Activated T-helper 1 cell treated with Interleukin-2 at 50 U/mL for 16 hours (primary cell): ENCODE measurements around the gene SMCO4.

Source experiments
- DNase-seq: peaks from one replicate; pipeline ENCODE4 v3.0.0-alpha.2; 2020; ENCODE audit warnings: low read depth

SMCO4 gene

DNA sequence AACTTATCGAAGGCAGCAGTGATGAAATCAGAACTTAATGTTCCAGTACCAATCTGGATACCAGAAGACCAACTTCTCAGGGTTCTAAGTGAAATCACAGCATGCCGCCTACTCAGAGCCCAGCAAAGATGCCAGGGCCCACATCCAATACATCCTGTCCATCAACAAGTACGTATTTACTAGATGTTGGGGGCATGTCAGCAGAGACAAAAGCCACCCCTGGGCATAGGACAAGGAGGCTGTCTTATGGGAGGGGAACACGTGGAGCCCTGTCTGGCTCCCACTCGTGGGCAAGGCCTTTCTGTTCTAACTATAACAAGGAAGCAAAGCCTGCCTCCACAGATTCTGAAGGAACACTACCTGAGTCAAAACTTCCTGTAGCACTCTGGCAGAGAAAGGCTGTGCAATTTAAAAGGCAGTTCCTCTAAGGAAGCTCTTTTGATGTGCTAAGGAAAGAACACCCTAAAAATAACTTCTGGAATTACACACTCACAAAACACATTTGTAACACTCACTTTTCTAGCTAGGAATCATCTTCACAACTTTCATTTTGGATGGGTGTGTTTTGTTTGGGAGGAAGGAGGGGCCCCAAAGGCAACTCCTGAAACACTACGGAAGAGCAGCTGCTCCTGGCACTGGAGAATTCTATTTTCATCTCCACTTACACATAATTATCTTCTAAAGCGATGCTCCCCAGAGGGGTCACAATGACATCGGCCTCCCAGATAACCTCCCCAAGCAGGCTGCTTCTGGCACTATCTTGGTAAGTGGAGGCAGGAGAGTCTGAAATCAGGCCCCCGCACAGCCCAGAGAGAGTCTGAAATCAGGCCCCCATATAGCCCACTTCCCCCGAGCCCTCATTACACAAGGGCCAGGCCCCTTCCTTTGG is 14.2 kb downstream of the SMCO4 start:
- DNase-seq: no peak

GRCh38 chr11:93528252-93528651 is 14.9 kb downstream of the SMCO4 start:
- DNase-seq: no peak

DNA sequence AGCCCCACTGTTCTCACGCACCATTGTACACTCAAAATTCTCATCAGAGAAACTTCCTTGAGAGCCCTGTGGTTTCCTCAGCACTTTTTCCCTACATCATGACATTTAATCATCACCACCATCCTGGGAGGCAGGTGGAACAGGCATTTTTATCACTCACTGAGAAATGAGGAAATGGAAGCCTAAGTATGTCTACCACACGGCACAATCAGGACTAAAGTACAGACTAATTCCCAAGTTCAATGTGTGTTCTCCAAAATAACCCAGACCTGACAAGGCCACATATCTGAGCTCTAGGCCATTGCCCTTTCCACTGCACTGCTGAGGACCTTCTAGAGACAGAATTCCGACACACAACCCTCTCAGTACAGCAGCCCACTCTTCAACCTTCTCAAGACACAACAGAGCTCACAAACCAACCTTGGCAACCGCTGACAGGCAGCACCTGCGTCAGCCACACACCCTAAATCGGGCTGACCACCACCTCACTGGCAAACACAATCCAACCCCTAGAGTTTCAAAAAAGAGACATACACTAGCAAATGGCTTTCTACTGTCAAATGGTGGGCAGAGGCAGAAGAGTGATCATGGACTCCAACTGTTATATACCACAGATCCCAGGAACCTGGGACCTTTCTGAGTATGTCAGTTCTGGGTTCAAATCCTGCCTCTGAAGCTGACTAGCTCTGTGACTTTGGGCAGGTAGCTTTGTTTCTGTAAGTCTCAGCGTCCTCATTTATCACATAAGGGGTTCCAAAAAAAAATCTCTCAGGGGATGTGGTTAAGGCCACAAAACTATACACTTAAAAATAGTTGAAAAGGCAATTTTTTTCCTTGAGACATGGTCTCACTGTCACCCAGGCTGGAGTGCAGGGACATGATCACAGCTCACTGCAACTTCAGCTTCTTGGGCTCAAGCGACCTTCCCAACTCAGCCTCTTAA is 16.3 kb downstream of the SMCO4 start:
- DNase-seq: no peak

DNA sequence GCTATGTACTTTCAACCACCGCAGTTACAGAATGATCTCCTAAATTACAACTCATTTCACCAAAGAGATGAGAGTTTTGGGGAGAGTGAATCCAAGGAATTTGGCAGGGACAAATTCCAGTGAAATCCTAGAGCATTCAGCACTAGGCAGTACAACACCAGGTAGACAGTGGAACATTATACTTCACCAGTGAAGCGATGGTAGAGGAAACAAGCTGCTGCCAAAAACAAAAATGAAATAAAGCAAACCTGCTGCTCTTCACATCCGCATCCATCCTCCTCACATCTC is 16.9 kb downstream of the SMCO4 start:
- DNase-seq: no peak

DNA sequence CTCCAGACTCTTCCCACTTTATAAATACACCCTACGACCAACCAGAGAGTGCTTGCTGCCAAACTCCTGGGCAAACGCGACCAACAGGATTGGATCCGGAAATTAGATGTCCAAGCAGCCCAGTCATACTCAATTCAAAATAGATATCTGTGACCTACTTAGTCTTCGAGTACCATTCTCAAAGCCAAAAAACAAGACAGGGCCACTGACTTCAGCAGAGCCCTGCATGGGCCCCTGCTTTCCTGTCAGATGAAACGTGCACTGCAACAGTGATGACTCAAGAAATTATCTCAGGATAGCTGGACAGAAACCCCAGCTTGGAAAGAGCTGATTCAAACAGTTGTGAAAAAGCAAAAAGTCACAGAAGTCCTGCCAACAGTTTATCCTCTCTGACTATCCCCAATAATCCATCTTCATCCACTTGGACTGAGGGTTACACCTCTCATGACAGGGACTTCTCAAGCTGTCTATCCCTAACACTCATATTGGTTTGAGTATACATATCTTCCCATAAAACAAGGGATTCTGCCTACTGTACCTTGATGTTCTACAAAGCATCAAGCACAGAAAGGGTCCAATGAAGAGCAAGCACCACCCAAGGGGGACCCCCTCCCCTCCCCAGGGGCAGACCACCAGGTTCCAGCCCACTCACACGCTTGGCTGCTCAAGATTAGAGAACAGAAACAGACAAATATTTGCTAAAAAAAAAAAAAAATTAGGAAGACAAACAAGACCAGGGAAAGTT is 17.4 kb downstream of the SMCO4 start:
- DNase-seq: no peak

- DNase-seq: no peak
These were observed 18.3 kb downstream of the SMCO4 start for GRCh38 chr11:93524858-93525257.

- DNase-seq: no peak
These were observed 19.0 kb downstream of the SMCO4 start for GRCh38 chr11:93524173-93524536.

- DNase-seq: no peak
These were observed 22.3 kb downstream of the SMCO4 start for GRCh38 chr11:93520726-93521509.

DNA sequence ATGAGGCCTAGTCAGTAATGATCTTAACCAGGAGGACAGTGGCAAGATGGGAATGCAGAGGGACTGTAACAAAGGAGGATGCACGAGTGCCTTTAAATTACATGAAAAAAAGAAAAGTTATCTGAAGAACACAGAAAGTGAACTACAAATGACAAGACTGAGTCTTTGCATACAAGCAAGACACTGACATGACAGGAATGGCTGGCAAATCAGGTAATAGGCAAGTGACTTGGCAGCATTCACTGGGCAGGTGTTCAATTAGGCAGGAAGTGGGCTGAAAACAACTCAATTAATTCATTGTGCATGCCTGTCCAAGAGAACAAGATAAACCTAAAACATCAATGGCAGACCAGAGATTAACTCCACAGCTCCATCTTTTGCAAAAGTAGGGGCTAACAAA is 24.0 kb downstream of the SMCO4 start:
- no peak for DNase-seq

GRCh38 chr11:93518081-93518480 is 25.1 kb downstream of the SMCO4 start:
- DNase-seq: no peak

- no peak for DNase-seq
These were observed 25.6 kb downstream of the SMCO4 start for GRCh38 chr11:93517611-93518010.

GRCh38 chr11:93517041-93517440 is 26.1 kb downstream of the SMCO4 start:
- no peak for DNase-seq

DNA sequence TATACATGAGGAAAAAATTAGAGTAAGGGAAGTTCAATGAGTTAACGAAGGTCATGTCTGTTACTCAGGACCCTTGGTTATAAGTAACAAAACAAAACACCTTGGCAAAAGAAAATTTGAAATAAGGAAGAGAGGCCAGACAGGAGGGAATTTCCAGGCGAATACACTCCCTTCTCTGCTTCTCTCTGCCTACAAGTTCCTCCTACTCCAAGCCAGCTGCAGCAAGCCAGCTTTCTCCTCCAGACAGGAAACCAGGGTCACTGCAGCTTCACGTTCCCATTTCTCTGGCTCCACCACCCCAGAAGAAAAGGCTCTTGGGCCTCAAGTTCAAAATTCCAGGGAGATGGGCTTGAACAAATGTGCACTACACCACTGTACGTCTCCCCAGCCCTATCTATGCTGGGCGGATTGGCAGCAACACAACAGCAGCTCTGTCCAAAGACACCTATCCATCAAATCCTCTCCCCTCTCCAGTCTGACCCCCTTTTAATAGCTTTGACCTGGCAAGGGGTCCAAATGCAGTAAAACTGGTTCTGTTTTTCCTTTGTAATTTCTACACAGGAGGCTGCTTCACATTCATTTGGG is 27.7 kb downstream of the SMCO4 start:
- no peak for DNase-seq

GRCh38 chr11:93514712-93515111 is 28.5 kb downstream of the SMCO4 start:
- DNase-seq: no peak

- DNase-seq: no peak
These were observed 29.4 kb downstream of the SMCO4 start for GRCh38 chr11:93513772-93514171.

DNA sequence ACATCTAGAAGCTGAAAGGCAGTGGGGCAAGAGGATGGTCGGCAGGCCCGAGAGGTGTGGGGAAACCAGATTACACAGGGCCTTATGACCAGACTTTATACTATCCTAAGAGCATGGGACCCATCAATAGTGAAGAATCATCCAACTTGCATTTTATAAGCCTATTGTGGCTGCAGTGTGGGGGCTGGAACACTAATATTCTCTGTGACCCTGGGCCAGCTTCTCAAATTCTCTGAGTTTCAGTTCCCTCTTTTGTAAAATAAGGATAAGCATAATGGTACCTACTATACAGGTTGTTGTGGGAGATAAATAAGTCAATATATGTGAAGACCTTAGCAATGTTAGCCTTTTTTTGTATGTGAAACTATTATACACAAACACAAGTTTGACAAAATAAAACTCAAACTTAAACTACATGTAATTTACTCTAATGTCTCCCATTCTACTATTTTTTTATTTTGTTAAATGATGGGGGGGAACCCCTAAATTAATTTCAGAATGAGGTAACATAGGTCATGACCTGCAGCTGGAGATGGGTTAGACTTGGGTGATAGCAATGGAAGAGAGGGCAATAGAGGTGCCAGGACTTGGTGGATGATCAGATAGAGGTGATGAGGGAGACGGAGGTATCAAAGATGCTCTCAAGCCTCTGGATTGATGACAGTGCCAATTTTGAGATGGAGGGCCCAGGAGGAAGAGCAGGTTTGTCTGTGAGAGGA is 30.1 kb downstream of the SMCO4 start:
- DNase-seq: no peak

DNA sequence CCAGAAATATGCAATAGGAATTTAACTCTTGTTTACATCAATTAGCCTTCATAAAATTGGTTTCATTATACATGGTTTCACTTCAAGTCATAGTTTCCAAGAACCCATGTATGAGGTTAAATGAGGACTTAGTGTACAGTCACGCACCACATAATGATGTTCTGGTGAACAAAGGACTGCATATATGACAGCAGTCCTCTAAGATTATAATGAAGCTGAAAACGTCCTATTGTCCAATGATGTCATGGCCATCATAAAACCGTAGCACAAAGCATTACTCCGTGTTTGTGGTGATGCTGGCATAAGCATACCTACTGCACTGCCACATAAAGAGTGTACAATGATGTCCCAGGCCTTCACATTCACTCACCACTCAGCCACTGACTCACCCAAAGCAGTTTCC is 31.1 kb downstream of the SMCO4 start:
- DNase-seq: no peak

DNA sequence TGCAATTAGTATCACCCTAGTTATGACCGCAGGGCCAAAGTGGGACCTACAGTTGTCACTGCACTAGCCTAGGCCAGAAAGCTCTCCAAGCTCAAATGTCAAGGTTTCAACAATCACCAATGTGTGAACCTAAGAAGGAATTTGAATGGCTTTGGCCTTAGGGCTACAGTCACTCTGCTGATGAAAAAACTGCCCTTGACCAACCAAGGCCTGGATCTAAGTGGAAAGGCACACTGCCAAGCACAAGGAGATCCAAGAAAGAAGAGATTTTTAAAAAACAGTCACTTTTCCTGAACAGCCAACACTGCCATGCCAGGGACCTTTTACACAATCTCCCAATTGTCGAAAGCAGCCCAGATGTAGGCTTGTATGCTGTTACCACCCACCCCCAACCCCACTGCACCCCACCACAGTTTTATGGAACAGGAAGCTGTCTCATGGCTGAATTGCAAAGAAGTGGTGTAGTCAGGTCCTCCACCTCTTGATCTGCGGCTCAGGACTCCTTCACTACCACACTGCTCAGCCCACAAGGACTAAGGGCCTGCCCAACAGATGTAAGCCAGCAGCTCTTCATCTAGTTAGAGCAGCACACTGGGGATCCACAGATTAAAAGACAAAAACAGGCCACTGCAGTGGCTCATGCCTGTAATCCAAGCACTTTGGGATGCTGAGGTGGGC is 32.9 kb downstream of the SMCO4 start:
- DNase-seq: no peak

GRCh38 chr11:93507517-93507916 is 35.7 kb downstream of the SMCO4 start:
- no peak for DNase-seq

DNA sequence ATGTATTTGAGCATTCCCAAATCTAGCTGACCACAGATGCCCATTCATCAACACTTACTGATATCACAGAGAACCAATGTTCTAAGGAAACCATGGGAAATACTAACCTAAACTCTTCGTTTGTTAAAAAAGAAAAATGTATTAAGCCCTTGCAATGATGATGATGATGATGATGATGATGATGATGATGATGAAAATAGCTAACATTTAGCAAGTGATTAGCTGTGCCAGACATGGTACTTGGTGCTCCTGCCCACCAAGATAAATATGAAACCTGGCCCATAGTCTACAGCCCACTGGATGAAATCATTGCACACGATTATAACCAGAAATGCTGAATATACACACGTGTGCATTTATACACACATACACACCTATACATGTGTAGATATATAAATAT is 37.5 kb downstream of the SMCO4 start:
- DNase-seq: no peak
